Inflammatory macrophage (primary cell): ENCODE results near the gene GPER1.

Experiments
- DNase-seq, 2 donors: peaks; one replicate each; pipeline ENCODE4 v3.0.0-alpha.2; 2020 to 2022

GPER1 gene

DNA sequence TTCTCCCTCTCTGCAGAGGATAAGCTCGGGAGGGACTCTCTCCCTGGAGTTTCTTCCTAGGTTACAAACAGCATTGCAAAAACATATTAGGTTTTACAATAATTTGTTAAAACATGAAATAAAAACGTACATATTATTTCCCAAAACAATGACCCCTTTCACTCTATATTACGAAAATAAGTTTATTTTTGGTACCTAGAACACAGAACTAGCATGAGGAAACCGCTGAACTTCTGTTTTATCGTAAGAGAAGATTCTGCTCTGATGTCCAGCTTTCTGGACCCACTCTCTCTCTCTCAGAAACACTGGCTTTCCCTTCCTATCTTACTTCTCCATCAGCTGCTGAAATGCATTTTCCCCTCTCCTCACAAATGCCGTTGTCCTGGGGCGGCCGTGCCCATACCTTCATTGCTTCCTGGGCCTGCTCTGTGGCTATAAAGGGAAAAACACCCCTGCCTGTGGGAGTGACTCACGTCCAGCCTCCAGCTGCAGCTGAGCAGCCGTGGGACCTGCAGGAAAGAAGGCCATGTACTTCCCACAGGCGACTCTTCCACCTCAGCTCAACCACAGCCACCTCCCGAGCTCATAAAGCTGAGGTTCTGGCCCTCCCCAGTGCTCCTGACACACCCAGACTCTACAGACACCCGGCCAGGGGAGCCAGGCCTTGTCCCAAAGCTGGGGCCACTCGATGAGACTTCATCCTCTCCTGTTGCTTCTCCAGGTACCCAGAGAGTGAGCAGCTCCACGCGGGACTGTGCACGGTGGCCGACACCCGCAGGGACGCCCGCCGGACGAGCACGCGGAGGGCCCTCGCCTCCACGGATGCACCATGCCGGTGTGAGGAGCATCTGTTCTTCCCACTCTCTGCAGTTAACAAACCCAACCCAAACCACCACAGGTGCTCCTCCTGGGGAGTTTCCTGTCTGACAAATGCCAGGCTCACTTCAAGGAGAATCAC, 3.1 kb downstream of the GPER1 start:
- peak; percentile 65 to 72 for DNase-seq

DNA sequence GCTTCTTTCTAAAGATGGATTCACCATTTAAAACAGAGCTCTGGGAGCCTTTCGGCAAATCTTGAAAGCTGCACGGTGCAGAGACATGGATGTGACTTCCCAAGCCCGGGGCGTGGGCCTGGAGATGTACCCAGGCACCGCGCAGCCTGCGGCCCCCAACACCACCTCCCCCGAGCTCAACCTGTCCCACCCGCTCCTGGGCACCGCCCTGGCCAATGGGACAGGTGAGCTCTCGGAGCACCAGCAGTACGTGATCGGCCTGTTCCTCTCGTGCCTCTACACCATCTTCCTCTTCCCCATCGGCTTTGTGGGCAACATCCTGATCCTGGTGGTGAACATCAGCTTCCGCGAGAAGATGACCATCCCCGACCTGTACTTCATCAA, 3.7 kb downstream of the GPER1 start:
- no peak for DNase-seq

DNA sequence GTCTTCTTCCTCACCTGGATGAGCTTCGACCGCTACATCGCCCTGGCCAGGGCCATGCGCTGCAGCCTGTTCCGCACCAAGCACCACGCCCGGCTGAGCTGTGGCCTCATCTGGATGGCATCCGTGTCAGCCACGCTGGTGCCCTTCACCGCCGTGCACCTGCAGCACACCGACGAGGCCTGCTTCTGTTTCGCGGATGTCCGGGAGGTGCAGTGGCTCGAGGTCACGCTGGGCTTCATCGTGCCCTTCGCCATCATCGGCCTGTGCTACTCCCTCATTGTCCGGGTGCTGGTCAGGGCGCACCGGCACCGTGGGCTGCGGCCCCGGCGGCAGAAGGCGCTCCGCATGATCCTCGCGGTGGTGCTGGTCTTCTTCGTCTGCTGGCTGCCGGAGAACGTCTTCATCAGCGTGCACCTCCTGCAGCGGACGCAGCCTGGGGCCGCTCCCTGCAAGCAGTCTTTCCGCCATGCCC, 4.3 kb downstream of the GPER1 start:
- DNase-seq = no peak

DNA sequence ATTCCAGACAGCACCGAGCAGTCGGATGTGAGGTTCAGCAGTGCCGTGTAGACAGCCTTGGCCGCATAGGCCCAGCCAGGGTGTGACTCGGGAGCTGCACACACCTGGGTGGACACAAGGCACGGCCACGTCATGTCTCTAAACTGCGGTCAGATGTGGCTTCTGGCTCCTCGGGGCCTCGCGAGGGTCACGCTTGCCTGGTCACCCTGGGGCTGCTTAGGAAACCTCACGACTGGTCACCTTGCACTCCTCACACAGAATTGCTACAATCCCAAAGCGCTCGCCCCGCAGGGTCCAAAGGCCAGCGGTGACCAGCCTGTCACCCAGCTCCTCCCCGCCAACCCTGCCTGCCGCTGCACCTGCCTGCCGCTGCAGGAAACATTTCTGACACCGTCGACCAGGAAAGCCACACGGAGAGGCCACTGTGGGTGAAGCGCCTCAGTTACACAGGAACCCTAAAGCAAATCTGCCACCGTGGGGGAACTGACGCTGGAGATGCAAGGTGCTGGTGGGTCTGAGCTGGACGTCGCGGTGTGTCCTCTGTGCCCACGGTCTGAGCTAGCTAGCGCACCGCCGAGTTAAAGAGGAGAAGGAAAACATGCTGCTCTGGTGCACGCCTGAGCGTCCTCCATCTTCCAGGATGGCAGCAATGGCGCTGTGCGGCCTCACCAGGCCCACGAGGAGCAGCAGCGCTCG, 5.0 kb downstream of the GPER1 start:
- no peak for DNase-seq

DNA sequence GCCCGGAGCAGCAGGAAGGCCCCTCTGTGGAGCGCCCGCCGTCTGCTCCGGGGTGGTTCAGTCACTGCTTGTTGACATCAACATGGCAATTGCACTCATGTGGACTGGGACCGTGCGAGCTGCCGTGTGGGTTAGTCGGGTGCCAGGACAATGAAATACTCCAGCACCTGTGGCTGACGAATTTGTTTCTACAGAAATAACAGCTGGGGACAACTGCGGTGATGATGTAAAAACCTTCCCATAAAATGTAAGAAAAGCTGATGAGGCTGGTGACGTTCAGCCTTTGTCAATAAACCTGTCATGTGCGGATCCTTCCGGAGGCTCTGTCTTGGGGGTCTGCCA, 5.6 kb downstream of the GPER1 start:
- DNase-seq = no peak

DNA sequence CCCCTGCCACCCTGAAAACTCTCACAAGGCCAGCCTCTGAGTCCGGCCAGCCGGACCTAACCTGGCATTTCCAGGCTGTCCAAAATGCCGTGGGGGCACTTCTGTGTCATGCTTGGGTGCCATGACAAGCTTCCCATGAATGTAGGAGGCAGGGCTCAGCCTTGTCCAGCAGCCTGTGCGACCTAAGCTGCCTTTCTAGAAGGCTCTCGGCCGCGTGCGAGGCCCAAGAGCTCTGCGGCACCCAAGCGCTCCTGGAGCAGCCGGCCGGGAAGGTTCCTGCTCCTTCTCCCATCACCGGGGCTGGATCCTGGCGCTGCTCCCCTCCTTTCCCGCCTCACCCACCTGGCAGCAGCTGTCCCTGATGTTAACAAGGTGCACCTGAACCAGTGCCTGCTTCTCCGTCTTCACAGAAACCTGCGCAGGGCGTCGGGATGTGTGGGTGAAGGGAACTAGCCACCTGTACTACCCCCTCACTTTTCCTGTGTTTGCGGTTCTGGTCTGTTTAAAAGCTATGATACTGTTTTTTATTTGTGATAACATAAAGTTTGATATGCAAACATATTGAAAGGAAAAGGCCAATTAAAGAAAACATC, 6.1 kb downstream of the GPER1 start:
- DNase-seq = no peak

DNA sequence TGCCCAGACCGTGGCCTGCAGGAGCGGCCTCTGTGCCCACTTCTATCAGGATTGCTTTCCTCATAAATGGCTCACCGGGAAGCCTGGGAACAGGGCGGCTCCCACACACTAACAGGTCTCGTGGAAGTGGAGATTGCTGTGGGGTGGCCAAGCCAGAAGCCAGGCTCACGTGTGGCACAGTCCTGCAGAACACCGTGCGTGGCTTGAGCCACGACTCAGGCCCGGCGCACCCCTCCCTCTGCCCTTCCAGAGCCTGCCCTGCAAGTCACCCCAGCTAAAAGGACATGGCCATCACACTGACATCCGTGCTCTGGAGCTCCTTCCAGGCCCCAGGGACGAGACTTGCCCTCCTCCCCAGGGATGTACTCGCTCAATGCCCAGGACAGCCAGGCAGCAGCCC, 7.0 kb downstream of the GPER1 start:
- DNase-seq = no peak

DNA sequence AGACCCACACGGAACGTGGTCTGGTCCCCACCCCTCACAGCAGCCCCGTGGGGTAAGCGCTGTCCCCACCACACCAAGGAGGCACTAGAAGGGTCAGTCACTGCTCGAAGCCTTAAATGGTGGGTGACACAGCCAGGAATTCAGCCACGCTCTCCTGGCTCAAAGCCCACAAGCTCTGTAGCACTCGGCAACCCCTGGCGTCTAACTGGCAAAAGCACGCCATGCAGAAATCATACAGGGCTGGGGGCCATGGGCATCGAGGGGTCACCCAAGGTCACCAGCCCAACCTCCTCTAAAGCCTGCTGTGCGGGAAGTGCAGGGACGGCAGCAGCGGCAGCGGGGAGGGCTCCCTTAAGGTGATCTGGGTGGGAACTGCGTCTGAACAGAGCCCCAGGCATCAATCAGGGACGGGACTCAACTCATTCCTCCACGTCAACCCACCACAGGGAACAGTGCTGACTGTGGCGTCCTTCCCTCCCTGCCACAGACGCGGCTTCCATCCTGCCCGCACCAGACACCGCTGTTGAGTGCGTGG, 7.8 kb downstream of the GPER1 start:
- no peak for DNase-seq

DNA sequence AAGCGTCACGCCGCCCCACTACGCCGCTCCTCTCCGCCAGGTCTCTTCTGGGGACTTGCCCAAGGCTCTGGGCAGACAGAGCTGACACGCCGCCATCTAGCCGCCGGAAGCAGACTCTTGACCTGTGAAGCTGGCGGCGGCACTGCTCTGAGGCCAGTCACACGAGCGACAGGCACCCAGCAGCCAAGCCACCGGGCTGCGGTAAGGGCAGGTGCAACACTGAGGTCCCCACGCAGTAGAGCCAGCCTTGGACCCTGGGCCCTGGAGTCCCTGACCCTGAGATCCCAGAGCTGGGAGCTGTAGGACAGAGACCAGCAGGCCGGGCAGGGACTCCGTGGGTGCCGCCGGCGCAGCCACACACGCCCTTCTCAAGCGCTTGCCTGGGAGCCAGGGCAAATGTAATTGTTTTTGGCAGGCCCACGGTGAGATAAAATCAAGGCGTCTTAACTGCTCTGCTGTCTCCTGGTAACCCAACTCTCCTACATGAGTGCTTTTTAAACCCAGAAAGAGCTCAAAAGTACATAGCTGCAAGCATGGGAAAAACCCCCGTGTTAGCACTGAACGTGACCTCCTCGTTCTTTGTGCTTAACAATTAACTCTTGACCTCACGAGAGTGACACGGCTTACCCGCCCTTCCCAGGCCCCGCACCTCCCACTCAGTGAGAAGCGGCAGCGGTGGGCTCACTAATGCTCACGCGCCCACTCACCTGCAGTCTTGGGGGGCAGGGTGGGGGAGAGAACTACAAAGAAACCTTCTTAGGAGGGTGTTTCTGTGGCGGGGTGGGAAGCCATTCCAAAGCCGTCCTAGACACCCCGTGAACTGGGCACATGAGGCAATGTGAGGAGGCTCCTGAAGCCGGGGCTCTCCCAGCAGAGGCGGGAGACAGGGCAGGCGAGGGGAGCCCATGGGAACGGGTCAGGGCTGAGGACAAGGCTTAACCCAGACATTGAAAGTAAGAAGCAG, 8.5 kb downstream of the GPER1 start:
- DNase-seq = no peak

DNA sequence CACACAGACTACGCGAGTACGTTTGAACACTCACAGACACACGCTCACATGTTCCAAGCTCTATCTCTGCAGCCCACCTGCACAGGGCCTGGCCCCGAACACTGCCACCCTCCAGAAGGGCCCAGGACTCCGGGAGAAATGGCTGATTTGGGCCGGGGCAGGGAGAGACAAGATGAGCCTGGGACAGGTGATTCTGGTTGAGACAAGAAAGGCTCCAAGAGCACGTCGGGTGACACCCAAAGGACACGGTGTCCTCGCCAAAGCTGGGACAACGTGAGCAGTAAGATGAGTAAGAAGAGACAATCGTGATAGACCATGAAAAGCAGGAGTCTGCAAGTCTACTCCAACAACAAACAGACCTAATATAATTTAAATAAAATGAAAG, 9.2 kb downstream of the GPER1 start:
- DNase-seq = no peak

DNA sequence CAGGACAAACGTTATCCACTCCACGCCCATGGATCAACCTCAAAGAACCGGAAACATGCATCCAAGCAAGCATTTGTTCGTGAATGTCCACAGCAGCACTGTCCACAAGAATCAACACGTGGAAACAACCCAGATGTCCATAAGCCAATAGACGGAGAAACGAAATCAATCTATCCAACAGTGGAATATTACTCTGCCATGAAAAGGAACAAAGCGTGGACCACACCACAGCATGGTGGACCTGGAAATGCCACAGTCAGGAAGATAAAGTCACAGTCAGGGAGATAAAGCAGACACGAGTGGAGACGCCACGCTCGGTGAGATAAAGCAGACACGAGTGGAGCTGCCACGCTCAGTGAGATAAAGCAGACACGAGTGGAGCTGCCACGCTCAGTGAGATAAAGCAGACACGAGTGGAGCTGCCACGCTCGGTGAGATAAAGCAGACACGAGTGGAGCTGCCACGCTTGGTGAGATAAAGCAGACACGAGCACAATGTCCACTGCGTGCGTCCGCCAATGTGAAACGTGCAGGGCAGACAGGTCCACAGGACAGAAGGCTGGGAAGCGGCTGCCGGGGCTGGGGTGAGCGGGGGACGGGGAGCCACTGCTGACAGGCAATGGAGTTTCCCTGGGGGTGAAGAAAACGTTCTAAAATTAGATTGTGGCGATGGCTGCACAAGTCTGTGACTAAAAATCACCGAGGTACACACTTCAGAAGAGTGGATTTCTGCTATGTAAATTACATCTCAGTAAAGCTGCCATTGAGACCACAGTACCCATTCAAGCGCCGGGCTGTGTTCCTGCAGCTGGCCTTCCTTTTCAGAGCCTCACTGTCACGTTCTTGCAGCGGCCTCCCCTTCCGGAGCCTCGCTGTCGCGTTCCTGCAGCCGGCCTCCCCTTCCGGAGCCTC, 10.6 kb downstream of the GPER1 start:
- DNase-seq = no peak

DNA sequence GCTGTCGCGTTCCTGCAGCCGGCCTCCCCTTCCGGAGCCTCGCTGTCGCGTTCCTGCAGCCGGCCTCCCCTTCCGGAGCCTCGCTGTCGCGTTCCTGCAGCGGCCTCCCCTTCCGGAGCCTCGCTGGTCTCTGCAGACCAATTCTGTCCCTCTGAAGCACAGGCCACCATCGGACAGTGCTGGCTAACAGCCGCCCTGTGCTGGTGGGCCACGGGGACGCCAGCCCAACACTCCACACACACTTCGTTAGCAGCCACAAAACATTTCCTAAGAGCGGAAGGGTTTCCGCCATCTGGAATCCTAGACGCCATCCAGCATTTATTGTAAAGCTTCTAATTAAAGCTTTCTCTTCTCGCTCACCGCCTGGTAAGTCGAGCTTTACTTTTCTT, 11.2 kb downstream of the GPER1 start:
- DNase-seq = no peak

DNA sequence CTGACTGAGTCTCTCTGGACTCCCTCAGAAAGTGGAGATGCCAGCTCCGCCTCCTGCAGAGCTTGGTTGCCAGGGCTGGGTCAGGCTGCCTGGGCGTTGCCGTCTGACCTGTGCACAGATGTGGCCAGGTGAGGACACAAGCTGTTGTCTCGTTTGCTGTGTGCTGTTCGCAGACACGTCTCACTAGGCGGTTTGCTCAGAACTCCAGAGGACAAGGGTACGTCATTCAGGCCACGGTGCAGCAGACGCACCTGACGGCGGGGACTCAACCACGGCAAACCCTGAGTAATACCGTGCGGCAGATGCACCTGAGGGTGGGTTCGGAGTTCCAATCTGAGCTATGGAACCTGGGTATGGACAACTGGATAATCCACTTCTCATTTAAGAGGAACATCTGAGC, 11.7 kb downstream of the GPER1 start:
- DNase-seq = no peak

DNA sequence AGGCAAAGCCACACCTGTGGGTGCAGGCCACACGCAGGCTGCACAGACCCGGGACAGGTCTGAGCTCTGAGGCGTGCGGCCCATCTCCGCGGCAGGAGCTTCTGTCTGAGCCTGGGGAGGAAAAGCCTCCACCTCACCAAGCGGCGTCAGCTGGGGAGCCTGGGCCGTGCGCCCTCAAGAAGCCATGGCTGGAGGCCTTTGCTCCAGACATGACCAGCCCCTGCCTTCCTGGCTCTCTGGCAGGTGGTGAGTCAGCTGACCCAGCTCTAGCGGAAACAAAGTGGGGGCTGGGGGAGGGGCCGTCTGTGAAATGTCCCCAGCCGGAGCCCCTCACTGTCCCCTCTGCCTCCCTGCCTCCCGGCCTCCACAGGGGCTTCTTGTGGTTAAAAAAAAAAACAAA, 12.5 kb downstream of the GPER1 start:
- no peak for DNase-seq

DNA sequence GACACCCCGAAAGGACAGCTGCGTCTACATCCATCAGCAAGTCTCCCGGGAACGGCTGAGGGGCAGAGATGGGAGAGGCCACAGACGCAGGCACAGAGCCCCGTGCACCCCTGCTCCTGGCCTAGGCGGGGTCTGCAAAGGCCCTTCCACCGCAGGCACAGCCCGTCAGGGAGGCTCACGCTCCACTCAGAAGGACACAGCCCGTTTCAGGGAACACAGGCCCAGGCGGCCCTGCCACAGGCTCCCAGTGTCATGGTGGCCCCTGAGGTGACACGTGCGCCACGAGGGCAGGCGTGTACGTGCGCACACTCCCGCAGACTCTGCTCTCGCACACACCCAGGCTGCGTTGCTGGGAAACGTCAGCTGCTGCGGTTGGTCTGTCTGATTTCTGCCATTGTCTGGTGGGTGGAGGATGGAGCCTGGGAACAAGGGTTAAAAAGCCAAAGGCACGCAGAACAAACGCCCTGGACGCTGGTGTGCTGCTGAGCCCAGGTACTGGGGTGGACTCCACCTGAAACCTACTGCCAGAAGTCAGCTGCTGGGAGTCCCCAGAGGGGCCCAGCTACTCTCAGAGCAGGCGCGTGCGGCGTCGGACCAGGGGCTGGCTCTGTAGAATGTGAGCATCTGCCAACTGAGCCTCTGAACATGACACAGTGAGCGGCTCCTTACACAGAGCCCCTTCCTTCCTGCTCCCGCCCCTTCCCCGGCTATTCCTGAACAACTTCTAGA, 13.1 kb downstream of the GPER1 start:
- DNase-seq = no peak

DNA sequence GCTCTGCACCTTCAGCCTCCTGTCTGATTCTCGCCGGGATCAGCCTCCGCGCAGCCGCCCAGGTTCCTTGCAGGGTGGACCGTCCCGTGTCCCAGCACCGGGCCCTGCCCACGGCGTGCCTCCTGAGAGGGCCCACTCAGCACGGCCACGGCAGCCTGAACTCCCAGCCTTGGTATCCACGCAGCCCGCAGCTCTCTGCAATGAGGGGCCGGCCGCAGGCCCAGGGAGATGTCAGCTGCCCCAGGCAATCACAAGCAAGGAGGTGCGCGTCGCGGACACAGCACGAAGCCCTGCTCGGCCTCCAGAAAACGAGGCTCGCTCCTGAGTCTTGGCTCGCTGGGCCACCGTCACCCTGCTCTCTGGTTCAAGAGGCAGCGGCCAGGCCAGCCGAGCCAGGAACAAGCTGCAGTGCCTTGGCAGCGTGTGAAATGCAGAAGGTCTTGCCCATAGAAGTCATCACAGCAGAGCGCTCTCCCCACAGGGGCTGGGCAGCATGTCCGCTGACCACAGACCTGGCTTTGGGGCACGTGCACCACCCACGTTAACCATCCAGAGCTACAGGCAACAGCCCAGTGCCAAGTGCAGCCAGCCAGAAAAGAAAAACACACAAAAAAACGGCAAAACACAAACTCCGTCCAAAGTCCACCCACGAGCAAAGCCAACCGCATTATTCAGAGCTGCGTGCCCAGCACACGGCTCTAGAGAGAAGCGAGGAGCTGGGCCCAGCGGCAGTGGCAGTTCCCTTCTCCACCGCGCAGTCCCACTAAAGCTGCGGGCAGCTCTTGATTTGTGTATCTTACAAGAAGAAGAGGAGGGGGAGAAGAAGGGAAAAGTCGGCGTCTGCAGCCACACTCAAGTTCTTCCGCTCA, 13.9 kb downstream of the GPER1 start:
- DNase-seq = no peak

DNA sequence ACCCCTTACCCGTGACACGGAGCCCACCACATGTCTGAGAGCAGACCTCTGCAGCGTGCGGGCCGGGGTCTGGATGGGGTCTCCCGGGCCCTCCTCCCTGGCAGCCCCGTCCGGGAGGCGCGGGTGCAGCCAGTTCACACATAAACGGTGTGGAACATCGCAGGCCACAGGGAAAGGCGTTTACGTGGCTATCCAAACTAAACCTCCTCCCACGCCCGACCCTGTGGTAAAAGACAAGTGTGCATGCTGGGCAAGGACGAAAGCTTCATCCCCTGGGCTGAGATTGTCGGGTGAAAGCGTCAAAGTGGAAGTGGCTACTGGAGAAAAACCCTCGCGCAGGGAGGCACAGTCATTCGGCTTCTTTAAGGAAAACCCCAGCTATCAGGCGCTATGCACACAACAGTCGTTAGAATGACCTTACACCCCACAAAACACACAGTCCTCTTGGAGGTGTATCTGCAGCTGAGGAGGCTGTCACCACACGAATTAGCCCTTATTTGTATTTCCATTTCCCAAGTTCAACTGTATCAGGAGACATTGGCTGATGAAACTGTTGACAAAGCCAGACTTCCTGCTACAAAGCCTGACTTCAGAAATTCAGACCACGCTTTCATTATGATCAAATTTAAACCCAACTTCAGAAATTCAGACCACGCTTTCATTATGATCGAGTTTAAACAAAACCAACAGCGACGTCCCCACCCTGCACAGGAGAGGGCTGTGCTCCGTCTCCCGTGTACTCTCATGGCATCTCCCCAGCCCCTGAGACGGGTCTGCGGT, 15.3 kb downstream of the GPER1 start:
- DNase-seq = peak; percentile 12 to 44

DNA sequence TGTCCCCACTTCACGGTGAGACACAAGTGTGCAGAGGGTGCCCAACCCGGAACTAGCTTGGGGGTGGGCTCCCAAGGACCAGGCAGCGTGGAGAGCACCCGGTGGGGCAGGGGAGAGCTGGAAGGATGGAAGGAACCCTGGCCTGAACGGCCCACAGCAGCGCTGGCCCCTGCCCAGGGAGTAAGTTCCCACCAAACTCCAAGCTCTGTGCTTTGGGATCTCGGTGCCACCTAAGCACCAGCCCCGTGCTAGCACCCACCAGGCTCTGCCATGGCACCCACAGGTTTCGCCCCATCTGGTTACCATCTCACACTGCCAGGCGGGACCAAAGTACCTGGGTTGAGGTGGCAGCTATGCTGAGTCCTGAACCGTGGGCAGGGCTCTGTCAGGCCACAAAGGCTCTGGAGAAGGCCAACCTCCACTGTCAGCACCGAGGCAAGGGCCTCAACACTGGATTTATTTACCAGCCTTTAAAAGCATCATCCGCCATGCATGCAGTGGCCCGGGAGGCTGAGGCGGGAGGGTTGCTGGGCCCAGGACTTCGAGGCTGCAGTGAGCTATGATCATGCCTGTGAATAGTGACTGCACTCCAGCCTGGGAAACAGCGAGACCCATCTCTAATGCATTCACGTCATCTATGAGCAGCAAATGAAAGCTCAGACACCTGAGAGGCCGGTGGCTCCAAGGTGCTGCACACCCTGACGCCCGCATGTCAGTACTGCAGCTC, 16.0 kb downstream of the GPER1 start:
- no peak for DNase-seq
